ENCODE results near the gene GINS3. TPM values are rescaled to one million over a fixed set of nuclear protein-coding genes. Genes with fewer than 3 reads are reported as not detected.
"Not testable (repeated sequence)": the region's sequence is repeated elsewhere in the genome, so short reads cannot be mapped to it uniquely, and the experiment has no call there.

Gene GINS3
- total and polyA plus RNA-seq, 12 donors: 7.6 to 25.2 (median 10.5) TPM

GRCh38 chr16:58411336-58411735, 19.1 kb downstream of the GINS3 start:
- no peaks in the 10 kb centered on the region for H3K36me3 ChIP-seq (replicated peaks in 1 of 2)
- no peak for DNase-seq
- H3K9me3 ChIP-seq (replicated peaks in 1 of 3): no peaks in the 10 kb centered on the region
- no peak for TF ChIP-seq CTCF (IDR thresholded peaks at IDR 0.05)
- H3K4me1 ChIP-seq (replicated peaks in 1 of 2): peaks cover 14 to 16% of the 10 kb centered on the region in 2 donors
- WGBS, 4 donors: 96 to 100% (median 98%) methylated on average over 2 of the region's 2 CpGs
- no peak overlapping the region for H3K4me3 ChIP-seq
- H3K27me3 ChIP-seq: no peaks in the 10 kb centered on the region
- H3K27ac ChIP-seq: peak overlapping the region in 1 of 5 donors; percentile 18
- intact Hi-C loops (cut with DNase I): no loop called here

GRCh38 chr16:58411736-58412614, 19.7 kb downstream of the GINS3 start:
- intact Hi-C loops (cut with DNase I): no loop called here
- peak overlapping the region in 1 of 5 donors; percentile 18 for H3K27ac ChIP-seq

GRCh38 chr16:58412615-58412970, 20.3 kb downstream of the GINS3 start:
- H3K27ac ChIP-seq: peak overlapping the region in 1 of 5 donors; percentile 68
- H3K9me3 ChIP-seq (replicated peaks in 1 of 3); H3K36me3 ChIP-seq (replicated peaks in 1 of 2); H3K4me3 ChIP-seq; intact Hi-C loops (cut with DNase I); H3K27me3 ChIP-seq: not testable (repeated sequence)
- 87 to 96% (median 94%) methylated on average over 5 of the region's 5 CpGs for WGBS, 4 donors
- peaks cover 14 to 16% of the 10 kb centered on the region in 2 donors for H3K4me1 ChIP-seq (replicated peaks in 1 of 2)
- DNase-seq: peak in 1 of 7 donors; percentile 55

More at GRCh38 chr16:58411736-58412614, 19.7 kb downstream of the GINS3 start:
- TF ChIP-seq POLR2A (IDR thresholded peaks at IDR 0.05): no peak
- peak in 1 of 6 experiments; percentile 11 for TF ChIP-seq CTCF (IDR thresholded peaks at IDR 0.05)
- Histone ChIP-seq H3K4me3 (no peak overlapping the region), H3K9me3 (replicated peaks in 1 of 3) (no peaks in the 10 kb centered on the region), H3K36me3 (replicated peaks in 1 of 2) (no peaks in the 10 kb centered on the region), H3K4me1 (replicated peaks in 1 of 2) (peaks cover 14 to 16% of the 10 kb centered on the region in 2 donors), H3K27me3 (no peaks in the 10 kb centered on the region)
- peak in 1 of 7 donors; percentile 52 for DNase-seq
- 85 to 94% (median 92%) methylated on average over 7 of the region's 7 CpGs for WGBS, 4 donors

GRCh38 chr16:58413359-58413758, 21.1 kb downstream of the GINS3 start:
- intact Hi-C loops (cut with DNase I): no loop called here
- Histone ChIP-seq H3K27ac (peak overlapping the region in 1 of 5 donors; percentile 68), H3K9me3 (replicated peaks in 1 of 3) (no peaks in the 10 kb centered on the region), H3K4me1 (replicated peaks in 1 of 2) (peaks cover 14 to 19% of the 10 kb centered on the region in 2 donors), H3K27me3 (no peaks in the 10 kb centered on the region), H3K4me3 (no peak overlapping the region), H3K36me3 (replicated peaks in 1 of 2) (no peaks in the 10 kb centered on the region)
- 78 to 87% (median 83%) methylated on average over 4 to 6 of the region's 6 CpGs for WGBS, 4 donors
- TF ChIP-seq POLR2A (IDR thresholded peaks at IDR 0.05): no peak
- no peak for TF ChIP-seq CTCF (IDR thresholded peaks at IDR 0.05)
- peak in 1 of 7 donors; percentile 78 for DNase-seq

Data from adrenal gland (tissue), 12 donors.